ENCODE measurements around the gene CA6. TPM values are rescaled to one million over a fixed set of nuclear protein-coding genes. Genes with fewer than 3 reads are reported as not detected.
"Not testable (repeated sequence)": the region's sequence is repeated elsewhere in the genome, so short reads cannot be mapped to it uniquely, and the experiment has no call there.

The CA6 gene
- total RNA-seq, 4 donors from 2014 or later, result not detected

GRCh38 chr1:9016455-9016854, 70.8 kb downstream of the CA6 start:
- Histone ChIP-seq H3K27me3 (no peaks in the 10 kb centered on the region), H3K27ac (no peak overlapping the region), H3K9me3 (no peaks in the 10 kb centered on the region), H3K4me1 (peaks cover 0 to under 1% (median 0%) of the 10 kb centered on the region in 4 donors), H3K4me3 (no peak overlapping the region), H3K36me3 (no peaks in the 10 kb centered on the region)
- no peak for DNase-seq (ENCODE audit: low spot score in 2 of 2)
- TF ChIP-seq CTCF (IDR thresholded peaks at IDR 0.05) (no peak), EP300 (IDR thresholded peaks at IDR 0.05) (no peak), POLR2A (IDR thresholded peaks at IDR 0.05) (no peak)
- 84 to 88% methylated on average over 5 of the region's 5 CpGs for WGBS, 2 donors

DNA sequence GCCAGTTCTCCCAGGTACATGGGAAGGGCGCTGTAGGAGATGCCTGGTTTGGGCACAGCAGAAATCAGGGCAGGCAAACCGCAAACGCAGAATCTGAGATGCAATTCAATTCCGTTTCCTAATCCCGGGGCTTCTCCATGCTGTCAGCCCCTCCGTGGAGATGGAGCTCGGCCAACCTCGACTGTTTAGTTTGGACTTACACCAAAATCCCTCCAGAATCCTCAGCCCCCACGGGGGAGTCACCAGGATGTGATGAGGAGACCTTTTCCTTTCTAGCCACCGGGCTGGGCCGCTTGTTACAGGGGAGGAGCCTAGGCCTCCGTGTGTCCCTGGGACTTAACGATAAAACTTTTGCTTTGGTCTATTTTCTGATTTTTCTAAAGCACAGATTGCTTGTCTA, 72.7 kb downstream of the CA6 start:
- 44% methylated on average over 13 of the region's 13 CpGs for WGBS, 2 donors

GRCh38 chr1:9019896-9020295, 74.2 kb downstream of the CA6 start:
- Histone ChIP-seq H3K4me3 (no peak overlapping the region), H3K4me1 (no peaks in the 10 kb centered on the region), H3K27ac (no peak overlapping the region), H3K9me3 (no peaks in the 10 kb centered on the region), H3K36me3 (no peaks in the 10 kb centered on the region), H3K27me3 (no peaks in the 10 kb centered on the region)
- DNase-seq (ENCODE audit: low spot score in 2 of 2), result no peak
- WGBS, 2 donors, result 26 to 37% methylated on average over 4 of the region's 4 CpGs
- TF ChIP-seq EP300 (IDR thresholded peaks at IDR 0.05), result no peak
- TF ChIP-seq CTCF (IDR thresholded peaks at IDR 0.05), result no peak
- TF ChIP-seq POLR2A (IDR thresholded peaks at IDR 0.05), result no peak

More for the DNA sequence above, 72.7 kb downstream of the CA6 start:
- TF ChIP-seq CTCF (IDR thresholded peaks at IDR 0.05), result no peak
- TF ChIP-seq POLR2A (IDR thresholded peaks at IDR 0.05), result no peak
- no peak for TF ChIP-seq EP300 (IDR thresholded peaks at IDR 0.05)
- Histone ChIP-seq H3K27ac (no peak overlapping the region), H3K36me3 (no peaks in the 10 kb centered on the region), H3K27me3 (no peaks in the 10 kb centered on the region), H3K9me3 (no peaks in the 10 kb centered on the region), H3K4me1 (no peaks in the 10 kb centered on the region), H3K4me3 (no peak overlapping the region)
- no peak for DNase-seq (ENCODE audit: low spot score in 2 of 2)

DNA sequence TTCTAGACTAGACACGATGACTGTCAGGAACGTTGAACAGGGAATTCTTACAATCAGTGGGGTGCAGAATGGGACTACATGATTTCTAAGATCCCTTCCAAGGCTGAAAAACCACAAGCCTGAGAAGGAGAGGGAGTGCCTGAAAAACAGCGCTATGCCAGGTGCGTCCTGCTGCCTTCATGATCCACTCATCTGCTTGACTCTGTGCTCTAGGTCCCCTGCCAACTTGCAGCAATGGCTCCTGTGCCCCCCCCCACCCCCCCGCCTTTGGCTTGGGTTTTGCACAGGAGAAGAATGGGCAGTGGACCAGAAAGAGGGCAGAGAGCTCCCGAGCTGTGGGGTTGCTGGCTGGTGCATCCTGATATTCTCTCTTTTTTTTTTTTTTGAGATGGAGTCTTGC, 74.6 kb downstream of the CA6 start:
- H3K27ac ChIP-seq, result no peak overlapping the region
- no peaks in the 10 kb centered on the region for H3K27me3 ChIP-seq
- DNase-seq (ENCODE audit: low spot score in 2 of 2), result no peak
- no peaks in the 10 kb centered on the region for H3K9me3 ChIP-seq
- no peak overlapping the region for H3K4me3 ChIP-seq
- H3K4me1 ChIP-seq, result no peaks in the 10 kb centered on the region
- 54 to 74% methylated on average over 6 of the region's 6 CpGs for WGBS, 2 donors
- no peaks in the 10 kb centered on the region for H3K36me3 ChIP-seq
- TF ChIP-seq POLR2A (IDR thresholded peaks at IDR 0.05) (no peak), CTCF (IDR thresholded peaks at IDR 0.05) (no peak), EP300 (IDR thresholded peaks at IDR 0.05) (no peak)

GRCh38 chr1:9022026-9022738, 76.5 kb downstream of the CA6 start:
- 65 to 74% methylated on average over 9 to 15 of the region's 15 CpGs for WGBS, 2 donors
- H3K27ac ChIP-seq; H3K9me3 ChIP-seq; DNase-seq (ENCODE audit: low spot score in 2 of 2); H3K4me3 ChIP-seq; H3K27me3 ChIP-seq; H3K4me1 ChIP-seq; H3K36me3 ChIP-seq: not testable (repeated sequence)

Data from tibial nerve (tissue), 4 donors.